Measurements from ENCODE around the gene SNX11.

SNX11 gene

GRCh38 chr17:48066656-48067055, 40.9 kb upstream of the SNX11 start:
- TF ChIP-seq CTCF (IDR thresholded peaks at IDR 0.05): no peak

DNA sequence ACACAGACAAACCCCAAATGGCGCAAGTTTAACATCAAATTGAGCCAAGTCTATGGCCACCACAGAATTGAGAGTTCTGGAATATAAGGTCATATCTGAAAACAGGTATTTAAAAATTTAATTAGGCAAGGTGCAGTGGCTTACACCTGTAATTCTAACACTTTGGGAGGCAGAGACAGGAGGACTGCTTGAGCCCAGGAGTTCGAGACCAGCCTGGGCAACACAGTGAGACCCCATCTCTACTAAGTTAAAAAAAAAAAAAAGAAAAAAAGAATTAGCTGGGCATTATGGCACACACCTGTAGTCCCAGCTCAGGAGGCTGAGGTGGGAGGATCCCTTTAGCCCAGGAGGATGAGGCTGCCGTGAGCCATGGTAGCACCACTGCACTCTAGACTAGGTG, 40.3 kb upstream of the SNX11 start:
- no peak for TF ChIP-seq CTCF (IDR thresholded peaks at IDR 0.05)

DNA sequence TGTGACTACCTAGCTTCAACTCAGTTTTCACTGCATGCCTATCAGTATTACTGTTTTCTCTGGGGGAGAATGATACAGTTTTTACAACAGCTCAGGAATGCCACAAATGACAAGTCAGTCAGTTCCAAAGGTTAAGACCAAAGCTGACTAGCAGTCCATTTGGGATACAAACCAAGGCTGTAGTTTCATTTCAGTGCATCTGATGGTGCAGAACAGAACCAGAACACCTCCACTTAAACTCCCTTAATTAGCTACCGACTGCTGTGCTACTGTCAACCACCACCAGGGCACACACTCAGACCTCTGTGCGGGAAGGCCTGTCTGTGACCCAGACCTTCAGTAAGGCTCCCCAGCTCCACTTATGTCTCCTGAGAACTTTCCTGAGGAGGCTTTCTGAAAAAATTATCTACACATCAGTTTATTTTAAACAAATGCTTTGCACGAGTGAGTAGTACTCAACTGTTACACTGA, 39.0 kb upstream of the SNX11 start:
- TF ChIP-seq CTCF (IDR thresholded peaks at IDR 0.05): peak; percentile 25; the same call in 1 of the 2 replicates

DNA sequence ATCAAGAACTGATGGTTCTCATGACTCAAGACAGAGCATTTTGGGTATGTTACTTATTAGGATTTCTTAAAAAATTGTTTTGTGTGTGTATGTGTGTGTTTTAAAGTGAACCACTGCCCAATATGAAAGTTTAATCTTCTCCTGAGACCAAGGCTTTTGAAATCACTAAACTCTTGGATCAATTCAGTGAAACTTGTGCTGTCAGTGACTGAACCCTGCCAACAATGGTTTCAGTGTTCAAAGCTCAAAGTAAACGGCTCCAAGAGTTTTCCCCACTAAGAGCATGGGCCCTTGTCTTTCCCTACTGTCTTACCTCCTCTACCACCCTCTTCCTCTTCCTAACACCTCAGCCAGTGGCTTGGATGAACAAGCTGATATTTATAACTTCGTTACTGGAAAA, 37.4 kb upstream of the SNX11 start:
- TF ChIP-seq CTCF (IDR thresholded peaks at IDR 0.05): no peak

GRCh38 chr17:48071654-48072053, 35.9 kb upstream of the SNX11 start:
- TF ChIP-seq CTCF (IDR thresholded peaks at IDR 0.05): no peak

GRCh38 chr17:48074322-48075081, 33.1 kb upstream of the SNX11 start:
- TF ChIP-seq CTCF (IDR thresholded peaks at IDR 0.05): peak; percentile 82

DNA sequence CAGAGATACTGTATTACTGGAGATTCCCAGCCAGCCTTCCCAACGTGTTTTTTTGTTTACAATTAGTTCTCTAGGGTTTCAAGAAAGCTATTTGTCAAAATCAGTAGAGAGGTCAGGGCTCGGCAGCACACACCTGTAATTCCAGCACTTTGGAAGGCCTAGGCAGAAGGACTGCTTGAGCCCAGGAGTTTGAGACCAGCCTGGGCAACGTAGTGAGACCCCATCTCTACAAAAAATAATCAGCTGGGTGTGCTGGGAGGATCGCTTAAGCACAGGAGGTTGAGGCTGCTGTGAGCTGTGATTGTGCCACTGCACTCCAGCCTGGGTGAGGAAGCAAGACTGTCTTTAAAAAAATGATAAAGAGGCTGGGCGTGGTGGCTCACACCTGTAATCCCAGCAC, 25.7 kb upstream of the SNX11 start:
- no peak for TF ChIP-seq CTCF (IDR thresholded peaks at IDR 0.05)

All from LNCAP (cell line).